ENCODE data around the gene OTOGL. TPM values are rescaled to one million over a fixed set of nuclear protein-coding genes. Genes with fewer than 3 reads are reported as not detected.
"Not testable (repeated sequence)": the region's sequence is repeated elsewhere in the genome, so short reads cannot be mapped to it uniquely, and the experiment has no call there.

Gene OTOGL
- total and polyA plus RNA-seq, 8 donors: 0.19 to 2.9 (median 0.33) TPM

- no peak for ATAC-seq
These were observed 135.3 kb downstream of the OTOGL start for GRCh38 chr12:80234667-80235066.

GRCh38 chr12:80235944-80236343 lies 136.6 kb downstream of the OTOGL start:
- intact Hi-C loops (cut with DNase I): no loop called here
- no peaks in the 10 kb centered on the region for H3K36me3 ChIP-seq
- DNase-seq (no peak), FAIRE-seq (no peak), ATAC-seq (no peak)
- TF ChIP-seq, protein P1, sequence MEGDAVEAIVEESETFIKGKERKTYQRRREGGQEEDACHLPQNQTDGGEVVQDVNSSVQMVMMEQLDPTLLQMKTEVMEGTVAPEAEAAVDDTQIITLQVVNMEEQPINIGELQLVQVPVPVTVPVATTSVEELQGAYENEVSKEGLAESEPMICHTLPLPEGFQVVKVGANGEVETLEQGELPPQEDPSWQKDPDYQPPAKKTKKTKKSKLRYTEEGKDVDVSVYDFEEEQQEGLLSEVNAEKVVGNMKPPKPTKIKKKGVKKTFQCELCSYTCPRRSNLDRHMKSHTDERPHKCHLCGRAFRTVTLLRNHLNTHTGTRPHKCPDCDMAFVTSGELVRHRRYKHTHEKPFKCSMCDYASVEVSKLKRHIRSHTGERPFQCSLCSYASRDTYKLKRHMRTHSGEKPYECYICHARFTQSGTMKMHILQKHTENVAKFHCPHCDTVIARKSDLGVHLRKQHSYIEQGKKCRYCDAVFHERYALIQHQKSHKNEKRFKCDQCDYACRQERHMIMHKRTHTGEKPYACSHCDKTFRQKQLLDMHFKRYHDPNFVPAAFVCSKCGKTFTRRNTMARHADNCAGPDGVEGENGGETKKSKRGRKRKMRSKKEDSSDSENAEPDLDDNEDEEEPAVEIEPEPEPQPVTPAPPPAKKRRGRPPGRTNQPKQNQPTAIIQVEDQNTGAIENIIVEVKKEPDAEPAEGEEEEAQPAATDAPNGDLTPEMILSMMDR (IDR thresholded peaks at IDR 0.05): no peak
- H3K27ac ChIP-seq: no peak overlapping the region
- H3K4me3 ChIP-seq: no peak overlapping the region
- H3K27me3 ChIP-seq: no peaks in the 10 kb centered on the region
- no peaks in the 10 kb centered on the region for H3K4me1 ChIP-seq
- H3K9me3 ChIP-seq: no peaks in the 10 kb centered on the region

More at GRCh38 chr12:80234667-80235066, 135.3 kb downstream of the OTOGL start:
- 64 to 65% methylated on average over 3 of the region's 3 CpGs for WGBS, 2 donors
- H3K36me3 ChIP-seq: no peaks in the 10 kb centered on the region
- H3K4me1 ChIP-seq: no peaks in the 10 kb centered on the region
- TF ChIP-seq, protein P1 (IDR thresholded peaks at IDR 0.05): no peak
- H3K27ac ChIP-seq: no peak overlapping the region
- intact Hi-C loops (cut with DNase I): no loop called here
- no peak overlapping the region for H3K4me3 ChIP-seq
- no peak for FAIRE-seq
- DNase-seq: no peak
- no peaks in the 10 kb centered on the region for H3K27me3 ChIP-seq
- no peaks in the 10 kb centered on the region for H3K9me3 ChIP-seq

- Histone ChIP-seq H3K27me3 (no peaks in the 10 kb centered on the region), H3K4me1 (no peaks in the 10 kb centered on the region), H3K27ac (no peak overlapping the region), H3K9me3 (no peaks in the 10 kb centered on the region), H3K4me3 (no peak overlapping the region), H3K36me3 (no peaks in the 10 kb centered on the region)
- intact Hi-C loops (cut with DNase I): no loop called here
- no peak for DNase-seq
- TF ChIP-seq, protein P1 (IDR thresholded peaks at IDR 0.05): no peak
- no peak for FAIRE-seq
- ATAC-seq: no peak
These were observed 140.5 kb downstream of the OTOGL start for GRCh38 chr12:80239867-80240266.

DNA sequence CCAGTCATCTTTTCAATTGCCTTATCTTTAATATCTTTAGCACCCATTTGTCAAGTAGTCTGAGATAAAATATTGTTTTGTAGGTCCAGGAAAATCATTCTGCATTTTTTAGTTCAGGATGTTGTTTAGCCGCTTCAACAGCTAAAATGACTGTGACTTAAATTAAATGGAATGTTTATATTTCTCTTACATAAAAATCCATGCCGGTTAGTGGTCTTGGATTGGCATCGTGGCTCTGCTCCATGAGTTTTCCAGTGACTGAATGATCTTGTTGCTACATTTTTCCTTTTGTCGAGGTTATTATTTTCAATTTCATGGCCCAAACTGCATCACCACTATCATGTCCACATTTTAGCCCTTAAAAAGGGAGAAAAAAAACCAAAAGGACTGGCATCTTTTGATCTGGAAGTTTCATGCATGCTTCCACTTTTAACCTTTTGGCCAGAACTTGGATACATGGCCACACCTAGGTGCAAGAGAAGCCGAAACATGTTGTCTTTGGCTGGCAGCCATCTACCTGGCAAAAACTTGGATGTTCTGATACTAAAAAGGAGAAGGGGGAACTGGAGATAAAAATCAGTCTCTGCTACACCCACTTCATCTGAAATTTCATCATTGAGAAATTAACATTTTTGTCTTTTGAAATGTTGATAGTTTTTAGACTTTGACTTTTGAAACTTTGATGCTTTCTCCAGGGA lies 142.4 kb downstream of the OTOGL start:
- 63 to 64% methylated on average over 5 of the region's 5 CpGs for WGBS, 2 donors
- DNase-seq (no peak), ATAC-seq (no peak), FAIRE-seq (no peak)
- Histone ChIP-seq H3K9me3 (no peaks in the 10 kb centered on the region), H3K4me3 (no peak overlapping the region), H3K4me1 (no peaks in the 10 kb centered on the region), H3K27ac (no peak overlapping the region), H3K27me3 (no peaks in the 10 kb centered on the region), H3K36me3 (no peaks in the 10 kb centered on the region)
- TF ChIP-seq, protein P1 (IDR thresholded peaks at IDR 0.05): no peak
- intact Hi-C loops (cut with DNase I): no loop called here

- no peak overlapping the region for H3K27ac ChIP-seq
- intact Hi-C loops (cut with DNase I): no loop called here
- H3K9me3 ChIP-seq: no peaks in the 10 kb centered on the region
- H3K36me3 ChIP-seq: no peaks in the 10 kb centered on the region
- DNase-seq (no peak), ATAC-seq (no peak), FAIRE-seq (no peak)
- no peaks in the 10 kb centered on the region for H3K4me1 ChIP-seq
- H3K4me3 ChIP-seq: no peak overlapping the region
- TF ChIP-seq, protein P1 (IDR thresholded peaks at IDR 0.05): no peak
- H3K27me3 ChIP-seq: no peaks in the 10 kb centered on the region
- 30 to 38% methylated on average over 1 of the region's 1 CpG for whole genome bisulfite sequencing, 2 donors
These were observed 143.0 kb downstream of the OTOGL start for GRCh38 chr12:80242321-80242720.

GRCh38 chr12:80249581-80249980 lies 150.2 kb downstream of the OTOGL start:
- H3K27me3 ChIP-seq; H3K4me1 ChIP-seq; FAIRE-seq; H3K36me3 ChIP-seq; H3K4me3 ChIP-seq; DNase-seq; H3K27ac ChIP-seq; H3K9me3 ChIP-seq; intact Hi-C loops (cut with DNase I); ATAC-seq: not testable (repeated sequence)
- WGBS, 2 donors: 45 to 56% methylated on average over 20 of the region's 20 CpGs
